ENCODE results near the gene CMPK2.
"Not testable (repeated sequence)": the region's sequence is repeated elsewhere in the genome, so short reads cannot be mapped to it uniquely, and the experiment has no call there.

Gene CMPK2, protein sequence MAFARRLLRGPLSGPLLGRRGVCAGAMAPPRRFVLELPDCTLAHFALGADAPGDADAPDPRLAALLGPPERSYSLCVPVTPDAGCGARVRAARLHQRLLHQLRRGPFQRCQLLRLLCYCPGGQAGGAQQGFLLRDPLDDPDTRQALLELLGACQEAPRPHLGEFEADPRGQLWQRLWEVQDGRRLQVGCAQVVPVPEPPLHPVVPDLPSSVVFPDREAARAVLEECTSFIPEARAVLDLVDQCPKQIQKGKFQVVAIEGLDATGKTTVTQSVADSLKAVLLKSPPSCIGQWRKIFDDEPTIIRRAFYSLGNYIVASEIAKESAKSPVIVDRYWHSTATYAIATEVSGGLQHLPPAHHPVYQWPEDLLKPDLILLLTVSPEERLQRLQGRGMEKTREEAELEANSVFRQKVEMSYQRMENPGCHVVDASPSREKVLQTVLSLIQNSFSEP

DNA sequence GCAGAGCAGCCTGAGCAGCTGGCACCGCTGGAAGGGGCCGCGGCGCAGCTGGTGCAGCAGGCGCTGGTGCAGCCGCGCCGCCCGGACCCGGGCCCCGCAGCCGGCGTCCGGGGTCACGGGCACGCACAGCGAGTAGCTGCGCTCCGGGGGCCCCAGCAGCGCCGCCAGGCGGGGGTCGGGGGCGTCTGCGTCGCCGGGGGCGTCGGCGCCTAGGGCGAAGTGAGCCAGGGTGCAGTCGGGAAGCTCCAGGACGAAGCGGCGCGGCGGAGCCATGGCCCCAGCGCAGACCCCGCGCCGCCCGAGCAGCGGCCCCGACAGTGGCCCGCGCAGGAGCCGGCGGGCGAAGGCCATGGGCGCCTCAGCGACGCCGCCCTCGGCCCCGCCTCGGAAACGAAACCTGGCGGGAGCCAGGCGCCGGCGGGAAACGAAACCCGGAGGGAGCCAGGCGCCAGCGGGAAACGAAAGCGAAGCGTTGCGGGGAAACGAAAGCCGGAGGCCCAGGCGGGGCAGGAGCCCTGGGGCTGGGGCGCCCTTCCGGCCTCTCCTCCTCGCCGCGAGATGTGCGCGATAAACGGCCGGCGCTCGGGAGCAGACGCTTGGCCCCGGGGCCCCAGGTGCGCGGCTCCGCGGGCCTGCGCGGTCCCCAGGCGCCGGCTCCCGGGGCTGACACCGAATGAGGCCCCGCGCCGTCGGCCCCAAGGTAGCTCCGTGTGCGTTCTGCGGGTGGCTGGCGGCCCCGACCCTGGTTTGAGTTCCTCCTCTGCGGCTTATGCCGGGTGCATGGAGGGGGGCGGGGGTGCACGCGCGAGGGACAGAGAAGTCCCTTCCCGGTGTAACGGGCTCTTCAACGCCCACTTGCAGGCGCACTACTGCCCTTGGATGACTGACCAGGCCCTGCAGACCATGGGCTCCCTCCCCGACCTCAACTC, at the start of gene CMPK2:
Gene CMPK2 (minus strand): TSS at position 562 of the 929 bp plus-strand sequence. CDS start 211 bp downstream, at position 351.
- peak; percentile 46 for DNase-seq

DNA sequence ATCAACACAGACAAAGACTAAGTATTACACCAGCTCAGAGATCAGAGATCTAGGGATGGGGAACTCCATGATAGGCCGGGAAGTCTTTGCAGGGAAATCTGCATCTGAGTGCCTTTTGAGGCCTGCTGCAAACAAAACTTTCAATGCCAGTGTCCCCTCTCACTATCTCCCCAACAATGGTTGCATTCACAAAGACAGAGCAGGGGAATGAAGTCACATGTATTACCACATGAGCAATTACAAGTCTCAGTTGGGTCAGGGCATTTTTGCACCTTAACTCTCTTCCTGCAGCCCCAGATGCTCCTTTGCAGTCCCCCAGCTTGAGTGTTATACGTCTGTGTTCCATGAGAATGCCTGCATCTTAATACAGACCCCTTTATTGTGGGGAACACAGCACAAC, 49.7 kb upstream of the CMPK2 start:
- DNase-seq, result no peak

DNA sequence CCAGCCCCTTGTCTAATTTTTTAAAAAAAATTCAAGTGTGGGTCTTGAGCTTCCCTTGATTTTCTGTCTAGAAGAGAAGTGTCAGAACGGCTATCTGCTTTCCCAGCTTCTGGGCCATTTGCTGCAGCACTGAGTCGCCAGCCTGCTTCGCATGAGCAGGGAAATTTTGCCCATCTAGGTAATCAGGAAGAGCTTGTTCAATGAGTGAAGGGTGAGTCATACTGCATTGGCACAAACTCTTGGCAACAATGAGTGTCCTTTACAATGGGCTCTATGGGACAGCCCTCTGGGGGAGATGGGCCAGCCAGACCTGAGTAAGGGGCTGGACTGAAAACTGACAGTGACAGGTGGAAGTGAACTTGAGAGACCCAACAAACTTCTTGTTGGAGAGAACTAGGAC, 49.1 kb upstream of the CMPK2 start:
- DNase-seq, result no peak

DNA sequence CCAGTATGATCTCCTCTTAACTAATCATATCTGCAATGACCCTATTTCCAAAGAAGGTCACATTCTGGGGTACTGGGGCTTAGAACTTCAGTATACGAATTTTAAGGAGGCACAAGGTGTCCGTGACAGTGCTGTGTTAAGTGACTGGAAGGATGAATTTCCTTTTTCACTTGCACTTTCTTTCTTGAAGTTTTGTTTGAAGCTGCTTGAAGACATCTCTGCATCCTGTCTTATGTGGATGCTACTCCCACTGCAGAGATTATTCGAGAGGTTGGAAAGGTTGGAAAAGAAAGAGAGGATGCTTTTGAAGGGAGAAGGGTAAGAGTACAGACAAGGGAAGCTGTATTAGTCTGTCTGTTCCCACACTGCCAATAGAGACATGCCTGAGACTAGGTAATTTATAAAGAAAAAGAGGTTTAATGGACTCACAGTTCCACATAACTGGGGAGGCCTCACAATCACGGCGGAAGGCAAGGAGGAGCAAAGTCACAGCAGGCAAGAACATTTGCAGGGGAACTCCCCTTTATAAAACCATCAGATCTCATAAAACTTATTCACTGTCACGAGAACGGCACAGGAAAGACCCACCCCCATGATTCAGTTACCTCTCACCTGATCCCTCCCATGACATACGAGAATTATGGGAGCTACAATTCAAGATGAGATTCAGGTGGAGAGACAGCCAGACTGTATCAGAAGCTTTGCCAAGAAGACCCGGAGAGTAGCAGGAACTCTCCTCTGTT, 47.9 kb upstream of the CMPK2 start:
- no peak for DNase-seq

DNA sequence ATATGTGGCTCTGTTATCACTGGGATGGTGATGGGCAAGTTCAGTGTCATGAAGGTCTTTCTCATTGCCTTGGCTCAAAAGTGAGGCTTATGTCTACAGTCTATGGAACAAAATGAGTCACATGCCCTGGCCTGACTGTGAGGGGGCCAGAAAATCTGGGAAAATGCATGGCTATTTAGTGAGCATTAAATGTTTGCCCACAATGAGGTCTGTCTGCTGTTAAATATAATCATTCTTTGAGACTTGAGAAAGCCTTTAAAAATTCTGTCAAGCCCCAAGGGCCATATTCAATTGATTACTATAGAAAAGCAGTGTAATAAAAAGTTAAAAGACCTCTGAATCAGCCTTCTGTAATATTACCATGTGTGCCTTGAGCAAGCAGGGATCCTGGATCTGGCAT, 46.0 kb upstream of the CMPK2 start:
- DNase-seq, result no peak

DNA sequence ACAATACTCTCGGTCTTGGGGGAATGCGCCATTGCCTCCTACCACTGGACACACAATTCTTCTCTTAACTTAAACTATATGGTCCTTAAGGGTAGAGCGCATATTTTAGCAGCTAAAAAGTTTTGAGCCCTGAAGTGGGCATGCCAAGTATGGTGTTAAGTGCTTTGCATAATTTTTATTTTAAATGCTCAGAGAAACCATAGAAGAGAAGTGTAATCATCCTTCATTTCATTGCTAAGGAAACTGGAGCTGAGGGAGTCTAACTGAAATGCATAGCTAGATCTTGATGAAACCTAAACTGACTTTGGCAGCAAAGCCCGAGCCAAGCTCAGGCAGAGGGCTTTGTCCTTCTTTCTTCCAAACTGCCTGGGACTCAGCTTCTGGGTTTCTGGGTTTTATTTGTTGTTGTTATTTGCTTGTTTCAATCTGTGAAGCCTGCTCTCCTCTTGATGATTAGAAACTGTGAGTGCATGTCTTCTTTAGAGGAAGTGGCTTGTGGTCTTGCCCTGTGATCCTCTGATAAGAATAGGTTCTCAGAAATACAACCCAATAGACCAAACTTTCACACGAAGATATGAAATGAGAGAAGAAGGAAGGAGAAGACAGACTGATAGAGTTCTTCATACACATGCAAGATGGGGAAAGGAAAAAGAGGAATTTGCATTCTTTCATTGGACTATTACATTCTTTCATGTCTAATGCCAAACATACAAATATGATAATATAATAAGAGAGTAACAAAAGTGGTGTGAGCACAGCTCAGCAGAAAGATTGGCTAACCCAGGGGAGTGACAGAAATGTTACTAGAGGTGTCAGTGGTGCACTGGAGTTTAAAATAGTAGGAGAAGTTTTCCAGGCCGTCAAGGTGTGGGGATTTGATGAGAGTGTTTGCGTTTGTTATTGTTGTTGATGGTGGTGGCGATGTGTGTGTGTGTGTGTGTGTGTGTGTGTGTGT, 44.0 kb upstream of the CMPK2 start:
- DNase-seq, result peak; percentile 45

DNA sequence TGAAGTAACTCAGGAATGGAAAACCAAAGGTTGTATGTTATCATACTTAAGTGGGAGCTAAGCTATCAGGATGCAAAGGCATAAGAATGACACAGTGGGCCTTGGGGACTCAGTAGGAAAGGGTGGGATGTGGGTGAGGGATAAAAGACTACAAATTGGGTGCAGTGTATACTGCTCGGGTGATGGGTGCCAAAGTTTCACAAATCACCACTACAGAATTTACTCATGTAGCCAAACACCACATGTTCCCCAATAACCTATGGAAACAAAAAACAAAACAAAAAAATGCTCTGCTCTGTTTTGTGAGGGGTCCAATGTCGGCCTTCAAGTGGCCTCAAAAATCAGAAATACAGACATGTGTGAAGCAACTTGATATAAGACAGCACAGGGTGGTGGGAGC, 42.6 kb upstream of the CMPK2 start:
- no peak for DNase-seq

DNA sequence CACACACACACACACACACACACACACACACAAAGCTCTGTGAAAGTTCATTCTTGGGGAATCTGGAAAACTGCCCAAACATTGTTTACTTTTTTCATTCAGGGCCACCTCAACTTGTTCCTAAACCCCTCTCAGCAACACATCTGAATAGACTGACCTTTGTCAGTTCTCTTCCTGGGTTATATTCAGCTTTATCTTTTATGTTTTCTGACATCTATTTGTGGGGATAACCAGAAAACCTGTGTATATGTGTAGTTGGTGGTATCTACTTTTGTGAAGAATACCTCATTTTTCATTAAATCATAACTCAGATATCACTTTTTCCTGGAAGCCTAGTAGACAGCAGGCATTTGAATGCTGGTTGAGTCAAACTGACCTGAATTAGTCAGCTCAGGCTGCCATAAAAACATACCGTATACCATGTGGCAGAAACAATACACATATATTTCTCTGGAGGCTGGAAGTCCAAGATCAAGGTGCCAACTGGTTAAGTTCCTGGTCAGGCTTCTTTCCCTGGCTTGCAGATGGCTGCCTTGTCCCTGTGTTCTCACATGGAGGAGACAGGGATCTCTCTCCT, 40.5 kb upstream of the CMPK2 start:
- DNase-seq, result no peak

DNA sequence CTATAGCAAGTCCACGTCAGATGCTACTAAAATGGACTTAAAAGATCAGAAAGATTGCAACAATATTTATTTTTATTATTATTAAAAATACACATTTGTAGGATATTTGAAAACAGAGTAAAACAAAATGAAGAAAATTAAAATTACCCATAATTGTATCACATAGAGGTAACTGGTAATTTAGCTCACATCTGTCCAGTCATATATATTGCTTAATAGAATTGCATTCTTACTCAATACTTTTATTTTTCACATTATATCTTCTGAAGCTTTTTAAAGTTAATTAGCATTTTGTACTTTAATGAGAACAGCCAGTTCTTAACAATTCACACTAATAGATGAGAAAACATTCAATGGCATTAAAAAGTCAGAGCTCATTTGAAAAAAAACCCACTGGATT, 40.0 kb upstream of the CMPK2 start:
- DNase-seq, result no peak

DNA sequence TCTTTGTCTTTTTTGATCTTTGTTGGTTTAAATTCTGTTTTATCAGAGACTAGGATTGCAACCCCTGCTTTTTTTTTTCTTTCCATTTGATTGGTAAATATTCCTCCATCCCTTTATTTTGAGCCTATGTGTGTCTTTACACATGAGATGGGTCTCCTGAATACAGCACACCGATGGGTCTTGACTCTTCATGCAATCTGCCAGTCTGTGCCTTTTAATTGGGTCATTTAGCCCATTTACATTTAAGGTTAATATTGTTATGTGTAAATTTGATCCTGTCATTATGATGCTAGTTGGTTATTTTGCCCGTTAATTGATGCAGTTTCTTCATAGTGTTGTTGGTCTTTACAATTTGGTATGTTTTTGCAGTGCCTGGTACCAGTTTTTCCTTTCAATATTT, 36.9 kb upstream of the CMPK2 start:
- not testable (repeated sequence) for DNase-seq

DNA sequence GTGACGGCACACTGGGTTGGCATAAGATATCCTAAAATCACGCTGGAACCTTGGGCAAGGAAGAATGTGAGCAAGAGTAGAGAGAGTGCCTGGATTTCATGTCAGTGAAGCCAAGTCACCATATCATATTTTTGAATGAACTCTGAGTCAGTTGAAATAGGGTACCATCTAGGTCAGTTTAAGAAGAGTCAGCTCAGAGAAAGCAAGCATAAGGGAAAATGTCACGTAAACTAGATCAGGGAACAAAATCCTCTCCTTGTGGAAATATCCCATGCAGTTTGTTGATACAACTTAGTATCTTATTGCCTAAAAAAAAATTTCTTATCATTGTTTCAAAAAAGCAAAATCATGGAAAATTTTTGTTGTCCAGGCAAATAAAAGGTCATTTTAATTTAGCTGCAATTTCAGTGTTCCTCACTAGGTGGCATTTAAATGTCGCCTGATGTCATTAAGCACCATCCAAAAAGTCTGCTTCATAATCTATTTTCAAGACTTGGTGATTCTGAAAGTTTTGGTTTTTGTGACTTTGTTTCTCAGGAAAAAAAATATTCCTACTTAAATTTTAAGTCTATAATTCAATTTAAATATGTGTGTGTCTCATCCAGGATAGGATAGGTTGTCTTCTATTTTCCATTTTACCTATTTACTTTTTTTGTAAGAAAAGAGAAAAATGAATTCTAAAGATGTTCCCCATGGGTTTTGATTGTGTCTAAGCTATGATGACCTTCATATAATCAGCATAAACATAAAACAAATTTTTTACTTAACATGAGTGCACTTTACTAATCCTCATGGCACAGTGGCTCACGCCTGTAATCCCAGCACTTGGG, 31.4 kb upstream of the CMPK2 start:
- DNase-seq, result peak; percentile 17

DNA sequence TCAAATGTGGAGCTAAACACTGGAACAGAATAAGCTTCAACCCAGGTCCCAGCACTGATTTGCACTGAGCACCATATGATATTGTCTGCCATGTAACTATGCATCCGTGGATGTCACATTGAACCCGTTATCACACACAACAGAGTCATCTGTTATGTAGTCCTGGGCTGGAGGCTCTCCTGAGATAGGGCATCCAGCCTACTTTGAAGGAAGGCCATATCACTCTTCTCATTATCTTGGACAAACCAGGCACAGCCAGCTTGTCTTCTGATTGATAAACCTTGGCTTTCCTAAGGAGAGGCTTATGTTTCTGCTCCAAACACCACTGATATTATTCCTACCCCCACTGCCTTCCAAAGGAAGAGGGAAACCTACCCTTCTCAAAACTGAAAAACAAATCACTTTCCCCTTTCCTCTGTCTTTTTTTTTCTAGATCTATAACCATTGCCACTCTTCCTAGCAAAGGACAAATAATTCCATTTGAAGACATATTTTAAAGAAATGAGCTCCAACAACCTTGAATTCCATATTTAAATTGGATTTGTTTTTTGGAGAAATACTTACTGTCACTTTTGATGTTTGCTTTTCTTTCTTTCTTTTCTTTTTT, 28.3 kb upstream of the CMPK2 start:
- DNase-seq, result no peak

DNA sequence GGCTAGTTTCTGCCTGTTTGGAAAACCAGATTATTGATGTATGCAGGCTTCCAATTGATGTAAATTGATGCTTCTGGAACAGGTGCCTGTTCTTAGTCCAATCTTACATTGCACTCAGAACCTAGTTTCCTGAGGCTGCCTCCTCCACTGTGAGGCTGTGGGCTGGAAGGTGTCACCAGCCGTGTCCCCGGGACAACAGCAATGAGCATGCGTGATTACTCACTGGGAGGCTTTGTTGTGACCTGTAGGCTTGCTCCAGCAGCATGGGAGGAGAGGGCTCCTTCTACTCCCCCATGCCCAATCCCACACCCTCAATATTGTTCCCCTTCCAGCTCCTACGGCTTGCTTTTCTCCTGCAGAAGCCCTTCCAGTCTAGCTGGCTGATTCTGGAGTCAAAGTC, 23.0 kb upstream of the CMPK2 start:
- DNase-seq, result no peak

DNA sequence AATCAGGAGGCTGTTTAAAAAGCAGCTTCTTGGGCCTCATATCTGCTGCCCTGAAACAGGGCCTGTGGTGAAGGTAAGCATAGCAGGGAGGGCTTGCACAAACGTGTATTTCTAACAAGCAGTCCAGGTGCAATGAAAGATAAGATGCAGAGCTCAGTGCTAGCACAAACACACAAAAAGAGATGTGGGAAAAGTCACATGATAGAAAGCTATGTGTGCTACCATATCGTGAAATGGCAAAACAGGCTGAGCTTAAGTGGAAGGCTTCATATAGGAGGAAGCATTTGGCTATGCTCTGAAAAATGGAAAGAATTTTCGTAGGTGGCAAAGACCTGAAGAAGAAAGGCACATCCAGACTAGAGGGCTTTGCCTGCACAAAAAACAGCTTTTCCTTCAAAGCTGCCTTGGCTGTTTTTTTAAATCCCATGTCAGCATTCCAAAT, 22.1 kb upstream of the CMPK2 start:
- DNase-seq, result no peak

DNA sequence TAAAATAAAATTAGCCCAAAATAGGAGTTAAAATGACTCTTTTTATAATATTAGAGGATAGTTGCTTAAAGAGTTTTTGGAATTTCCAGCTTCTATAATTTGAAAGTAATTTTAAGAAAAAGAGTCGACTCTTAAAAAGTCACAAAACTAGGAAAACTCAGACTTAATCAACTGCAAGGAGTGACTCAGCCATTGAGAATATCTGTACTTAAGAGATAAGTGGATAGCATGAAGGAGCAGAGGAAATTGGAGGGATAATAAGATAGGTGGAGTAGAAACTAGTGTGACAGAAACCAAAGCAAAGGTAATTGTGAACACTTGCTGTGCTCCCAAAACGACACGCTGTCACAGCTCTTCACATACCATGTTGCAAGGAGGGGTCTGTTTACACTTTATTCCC, 20.3 kb upstream of the CMPK2 start:
- DNase-seq, result no peak

DNA sequence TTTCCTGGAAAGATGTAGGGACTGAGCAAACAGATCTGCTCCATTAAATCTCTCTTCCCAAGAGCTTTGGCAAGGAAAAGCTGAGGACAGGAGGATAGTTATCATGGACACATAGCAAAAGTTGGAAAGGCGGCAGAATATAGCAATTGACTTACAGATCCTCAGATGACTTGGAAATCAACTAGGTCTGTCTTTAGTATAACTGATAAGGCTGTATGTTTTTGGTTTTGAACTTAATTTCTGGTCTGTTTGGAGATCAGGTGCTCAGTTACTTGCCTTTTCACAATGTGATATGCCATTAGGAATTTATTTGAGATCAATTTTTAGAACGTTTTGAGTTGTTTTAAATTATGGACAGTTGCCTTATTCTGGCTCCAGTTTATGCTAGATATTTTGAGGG, 19.8 kb upstream of the CMPK2 start:
- no peak for DNase-seq

DNA sequence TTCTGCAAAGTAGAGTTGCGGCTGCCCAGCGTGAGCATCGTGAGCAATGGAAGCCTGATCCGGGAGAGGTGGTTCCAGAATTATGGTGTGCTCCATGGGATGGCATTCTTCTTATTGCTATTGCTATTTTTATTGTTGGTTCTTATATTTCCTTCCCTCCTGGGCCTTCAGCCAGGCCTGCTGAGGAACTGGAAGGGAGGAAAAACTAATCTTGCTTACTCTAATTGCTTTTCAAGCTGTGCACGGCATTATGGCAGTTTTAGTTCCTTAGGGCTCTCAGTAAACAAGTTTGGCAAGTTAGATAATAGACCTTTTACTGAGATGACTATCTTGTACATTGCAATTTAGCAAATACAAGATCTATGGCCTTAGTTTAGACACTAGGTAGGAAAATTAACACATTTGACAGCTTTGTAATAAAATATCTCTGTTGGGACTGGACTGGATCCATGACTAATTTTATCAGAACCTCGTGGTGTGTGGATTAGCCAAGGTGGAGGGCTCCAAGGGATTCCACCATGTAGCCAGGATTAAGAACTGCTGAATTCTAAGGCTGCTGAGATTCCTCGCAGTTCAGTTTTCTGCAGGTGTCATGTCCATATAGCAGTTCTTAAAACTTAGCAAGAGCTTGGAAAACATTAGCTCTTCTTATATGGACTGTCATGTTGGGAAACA, 17.9 kb upstream of the CMPK2 start:
- DNase-seq, result no peak

DNA sequence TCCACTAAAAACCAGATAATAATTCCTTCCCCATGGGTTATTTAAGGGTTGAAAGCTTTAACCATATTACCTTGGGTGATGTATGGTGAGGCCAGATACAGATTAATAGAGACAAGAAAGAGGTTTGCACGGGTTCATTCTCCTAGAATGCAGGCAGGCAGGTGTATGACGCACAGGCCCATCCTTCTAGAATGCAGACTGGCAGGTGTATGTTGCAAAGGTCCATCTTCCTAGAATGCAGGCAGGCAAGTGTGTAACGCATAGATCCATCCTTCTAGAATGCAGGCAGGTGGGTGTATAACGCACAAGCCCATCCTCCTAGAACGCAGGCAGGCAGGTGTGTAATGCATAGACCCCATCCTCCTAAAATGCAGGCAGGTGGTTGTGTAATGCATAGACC, 15.8 kb upstream of the CMPK2 start:
- DNase-seq, result no peak

DNA sequence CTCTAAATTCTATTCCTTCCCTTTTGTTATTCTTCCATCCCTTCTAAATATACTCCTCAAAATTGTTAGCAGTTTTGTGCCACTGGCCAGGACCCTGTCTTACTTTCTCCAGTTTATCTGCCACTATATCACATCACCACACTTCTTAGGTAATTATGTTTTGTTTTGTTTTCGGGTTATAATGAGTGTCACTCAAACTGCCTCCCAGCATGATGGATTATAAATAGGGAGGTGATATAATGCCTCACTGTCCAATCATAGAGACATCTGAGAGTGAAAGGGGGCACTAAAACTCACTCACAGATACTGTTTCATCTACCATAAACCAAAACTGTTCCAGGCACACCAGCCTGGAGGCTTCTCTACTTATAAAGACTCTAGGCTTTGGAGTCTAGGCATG, 15.3 kb upstream of the CMPK2 start:
- DNase-seq, result no peak
